Neural cell (in vitro differentiated cells): ENCODE measurements around the gene BTNL3. TPM values are rescaled to one million over a fixed set of nuclear protein-coding genes. Genes with fewer than 3 reads are reported as not detected.

Experiments used
- H2AFZ ChIP-seq: fragments of 200-600, 300-800 bp; sonication (generic), shearing (Covaris generic); 2 replicates; pipeline ENCODE4 v1.6.0; 2014; ENCODE audit warnings: low read depth, mild to moderate bottlenecking, antibody characterized with exemption, low read length, moderate library complexity
- H3F3A ChIP-seq: fragments of 200-600 bp; shearing (Covaris generic); 2 replicates; pipeline ENCODE4 v1.6.1; 2016; ENCODE audit warnings: mild to moderate bottlenecking, moderate library complexity, mixed read lengths, antibody characterized with exemption, low read length; ENCODE audit not compliant: insufficient read depth, poor library complexity, severe bottlenecking
- H3K27ac ChIP-seq: fragments of 200-600, 300-800 bp; sonication (generic), shearing (Covaris generic); 2 replicates; pipeline ENCODE4 v1.5.1; 2014; ENCODE audit warnings: mild to moderate bottlenecking, low read length, moderate library complexity
- H3K27me3 ChIP-seq: fragments of 300-800, 200-600 bp; sonication (generic), shearing (Covaris generic); 2 replicates; pipeline ENCODE4 v1.6.0; 2014; ENCODE audit warnings: mild to moderate bottlenecking, low read depth, low read length, moderate library complexity; ENCODE audit not compliant: insufficient read depth
- H3K36me3 ChIP-seq: fragments of 300-800, 200-600 bp; sonication (generic), shearing (Covaris generic); 2 replicates; pipeline ENCODE4 v1.5.1; 2014; ENCODE audit warnings: mild to moderate bottlenecking, antibody characterized with exemption, low read length, moderate library complexity; ENCODE audit not compliant: insufficient read depth
- H3K4me2 ChIP-seq: fragments of 300-800, 200-600 bp; sonication (generic), shearing (Covaris generic); 2 replicates; pipeline ENCODE4 v1.6.0; 2014; ENCODE audit warnings: mild to moderate bottlenecking, low read length
- H3K4me3 ChIP-seq: fragments of 300-800, 200-600 bp; sonication (generic), shearing (Covaris generic); 2 replicates; pipeline ENCODE4 v1.5.1; 2014; ENCODE audit warnings: mild to moderate bottlenecking, low read length, moderate library complexity
- H3K79me2 ChIP-seq: fragments of 200-600 bp; shearing (Covaris generic); replicated peaks from 2 replicates; pipeline ENCODE4 v1.6.0; 2014; ENCODE audit warnings: mild to moderate bottlenecking, low read length, moderate library complexity; ENCODE audit not compliant: insufficient read depth
- H3K9ac ChIP-seq: fragments of 300-800, 200-600 bp; sonication (generic), shearing (Covaris generic); 2 replicates; pipeline ENCODE4 v1.6.1; 2016; ENCODE audit warnings: mild to moderate bottlenecking, low read length, mixed read lengths
- H3K9me2 ChIP-seq: fragments of 200-600 bp; shearing (Covaris generic); 2 replicates; pipeline ENCODE4 v1.6.1; 2016; ENCODE audit warnings: mild to moderate bottlenecking, low read length, mixed read lengths; ENCODE audit not compliant: insufficient read depth
- H3K9me3 ChIP-seq: fragments of 200-600, 300-800 bp; sonication (generic), shearing (Covaris generic); 2 replicates; pipeline ENCODE4 v1.6.1; 2016; ENCODE audit warnings: mild to moderate bottlenecking, mixed run types, low read length, moderate library complexity, mixed read lengths
- H4K20me1 ChIP-seq: fragments of 200-600 bp; shearing (Covaris generic); 2 replicates; pipeline ENCODE4 v1.6.1; 2016; ENCODE audit warnings: mild to moderate bottlenecking, mixed run types; ENCODE audit not compliant: insufficient read depth
- CTCF ChIP-seq: fragments of 450-650 bp; IDR thresholded peaks from 2 replicates; pipeline ENCODE4 v1.5.1; 2014; ENCODE audit warnings: antibody characterized with exemption, mild to moderate bottlenecking, moderate library complexity; ENCODE audit not compliant: poor library complexity, severe bottlenecking
- EP300 ChIP-seq: fragments of 450-650 bp; conservative IDR thresholded peaks from 2 replicates; pipeline ENCODE4 v1.6.1; 2014; ENCODE audit warnings: antibody characterized with exemption, mild to moderate bottlenecking, moderate library complexity; ENCODE audit not compliant: poor library complexity, severe bottlenecking
- EZH2 ChIP-seq: fragments of 200-600, 300-800 bp; shearing (Covaris generic), sonication (generic); IDR thresholded peaks from 2 replicates; pipeline ENCODE4 v1.6.1; 2014; ENCODE audit warnings: antibody characterized with exemption, low read length, borderline replicate concordance, mild to moderate bottlenecking; ENCODE audit not compliant: insufficient read depth, poor library complexity, severe bottlenecking
- MXI1 ChIP-seq: fragments of 450-650 bp; conservative IDR thresholded peaks from 2 replicates; pipeline ENCODE4 v1.6.1; 2014; ENCODE audit warnings: antibody characterized with exemption, mild to moderate bottlenecking; ENCODE audit not compliant: poor library complexity, severe bottlenecking
- POLR2AphosphoS5 ChIP-seq: IDR thresholded peaks from 2 replicates; pipeline ENCODE4 v1.6.1; 2012
- RAD21 ChIP-seq: fragments of 450-650 bp; conservative IDR thresholded peaks from 2 replicates; pipeline ENCODE4 v1.6.1; 2014; ENCODE audit warnings: antibody characterized with exemption, mild to moderate bottlenecking, moderate library complexity
- REST ChIP-seq: IDR thresholded peaks from 2 replicates; pipeline ENCODE4 v1.6.1; 2012; ENCODE audit warnings: borderline replicate concordance
- SMC3 ChIP-seq: fragments of 450-650 bp; conservative IDR thresholded peaks from 2 replicates; pipeline ENCODE4 v1.6.1; 2014; ENCODE audit warnings: antibody characterized with exemption, mild to moderate bottlenecking, moderate library complexity; ENCODE audit not compliant: poor library complexity
- TAF1 ChIP-seq: IDR thresholded peaks from 2 replicates; pipeline ENCODE4 v1.6.1; 2012; ENCODE audit warnings: low read depth
- polyA plus RNA-seq: library from polyadenylated mRNA; depleted of rRNA; stranded (reverse); fragments of >200 nt; gene quantifications from 2 replicates; pipeline ENCODE4 v1.2.3, GENCODE V29; 2014

The BTNL3 gene
- polyA plus RNA-seq, 1 donor from 2014 or later, result not detected

- Histone ChIP-seq H3K36me3 (no peaks in the 10 kb centered on the region), H3F3A (no peaks in the 10 kb centered on the region), H2AFZ (no peak overlapping the region), H3K9me3 (no peaks in the 10 kb centered on the region), H3K4me3 (no peak overlapping the region), H3K9ac (no peak overlapping the region), H4K20me1 (no peaks in the 10 kb centered on the region), H3K27ac (no peak overlapping the region), H3K4me2 (no peak overlapping the region), H3K9me2 (no peaks in the 10 kb centered on the region), H3K79me2 (no peaks in the 10 kb centered on the region), H3K27me3 (no peaks in the 10 kb centered on the region)
- TF ChIP-seq POLR2AphosphoS5 (no peak), EP300 (no peak), MXI1 (no peak), REST (no peak), RAD21 (no peak), EZH2 (no peak), CTCF (no peak), TAF1 (no peak), SMC3 (no peak)
Observed at GRCh38 chr5:180990086-180990881, 1.6 kb downstream of the BTNL3 start.

GRCh38 chr5:180990882-180991242 lies 2.2 kb downstream of the BTNL3 start:
- Histone ChIP-seq H4K20me1 (no peaks in the 10 kb centered on the region), H3F3A (no peaks in the 10 kb centered on the region)

More at GRCh38 chr5:180990882-180991242, 2.2 kb downstream of the BTNL3 start:
- Histone ChIP-seq H3K4me2 (no peak overlapping the region), H3K9me3 (no peaks in the 10 kb centered on the region), H3K79me2 (no peaks in the 10 kb centered on the region), H3K27ac (no peak overlapping the region), H3K4me3 (no peak overlapping the region), H2AFZ (no peak overlapping the region), H3K9me2 (no peaks in the 10 kb centered on the region), H3K36me3 (no peaks in the 10 kb centered on the region), H3K27me3 (no peaks in the 10 kb centered on the region), H3K9ac (no peak overlapping the region)
- TF ChIP-seq EP300, result no peak
- no peak for TF ChIP-seq REST
- TF ChIP-seq CTCF, result no peak
- TF ChIP-seq MXI1, result no peak
- no peak for TF ChIP-seq SMC3
- TF ChIP-seq TAF1, result no peak
- no peak for TF ChIP-seq POLR2AphosphoS5
- TF ChIP-seq RAD21, result no peak
- TF ChIP-seq EZH2, result no peak
